HG02938 (cell line): Measurements from ENCODE around the gene CHL1.

Source experiments
- ATAC-seq: cut with Tn5 transposase; IDR thresholded peaks from one replicate; pipeline ENCODE4 v1.9.1; 2021; ENCODE audit warnings: mild to moderate bottlenecking, moderate library complexity; ENCODE audit not compliant: unreplicated experiment

Gene CHL1, protein sequence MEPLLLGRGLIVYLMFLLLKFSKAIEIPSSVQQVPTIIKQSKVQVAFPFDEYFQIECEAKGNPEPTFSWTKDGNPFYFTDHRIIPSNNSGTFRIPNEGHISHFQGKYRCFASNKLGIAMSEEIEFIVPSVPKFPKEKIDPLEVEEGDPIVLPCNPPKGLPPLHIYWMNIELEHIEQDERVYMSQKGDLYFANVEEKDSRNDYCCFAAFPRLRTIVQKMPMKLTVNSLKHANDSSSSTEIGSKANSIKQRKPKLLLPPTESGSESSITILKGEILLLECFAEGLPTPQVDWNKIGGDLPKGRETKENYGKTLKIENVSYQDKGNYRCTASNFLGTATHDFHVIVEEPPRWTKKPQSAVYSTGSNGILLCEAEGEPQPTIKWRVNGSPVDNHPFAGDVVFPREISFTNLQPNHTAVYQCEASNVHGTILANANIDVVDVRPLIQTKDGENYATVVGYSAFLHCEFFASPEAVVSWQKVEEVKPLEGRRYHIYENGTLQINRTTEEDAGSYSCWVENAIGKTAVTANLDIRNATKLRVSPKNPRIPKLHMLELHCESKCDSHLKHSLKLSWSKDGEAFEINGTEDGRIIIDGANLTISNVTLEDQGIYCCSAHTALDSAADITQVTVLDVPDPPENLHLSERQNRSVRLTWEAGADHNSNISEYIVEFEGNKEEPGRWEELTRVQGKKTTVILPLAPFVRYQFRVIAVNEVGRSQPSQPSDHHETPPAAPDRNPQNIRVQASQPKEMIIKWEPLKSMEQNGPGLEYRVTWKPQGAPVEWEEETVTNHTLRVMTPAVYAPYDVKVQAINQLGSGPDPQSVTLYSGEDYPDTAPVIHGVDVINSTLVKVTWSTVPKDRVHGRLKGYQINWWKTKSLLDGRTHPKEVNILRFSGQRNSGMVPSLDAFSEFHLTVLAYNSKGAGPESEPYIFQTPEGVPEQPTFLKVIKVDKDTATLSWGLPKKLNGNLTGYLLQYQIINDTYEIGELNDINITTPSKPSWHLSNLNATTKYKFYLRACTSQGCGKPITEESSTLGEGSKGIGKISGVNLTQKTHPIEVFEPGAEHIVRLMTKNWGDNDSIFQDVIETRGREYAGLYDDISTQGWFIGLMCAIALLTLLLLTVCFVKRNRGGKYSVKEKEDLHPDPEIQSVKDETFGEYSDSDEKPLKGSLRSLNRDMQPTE (N-terminal part only)

DNA sequence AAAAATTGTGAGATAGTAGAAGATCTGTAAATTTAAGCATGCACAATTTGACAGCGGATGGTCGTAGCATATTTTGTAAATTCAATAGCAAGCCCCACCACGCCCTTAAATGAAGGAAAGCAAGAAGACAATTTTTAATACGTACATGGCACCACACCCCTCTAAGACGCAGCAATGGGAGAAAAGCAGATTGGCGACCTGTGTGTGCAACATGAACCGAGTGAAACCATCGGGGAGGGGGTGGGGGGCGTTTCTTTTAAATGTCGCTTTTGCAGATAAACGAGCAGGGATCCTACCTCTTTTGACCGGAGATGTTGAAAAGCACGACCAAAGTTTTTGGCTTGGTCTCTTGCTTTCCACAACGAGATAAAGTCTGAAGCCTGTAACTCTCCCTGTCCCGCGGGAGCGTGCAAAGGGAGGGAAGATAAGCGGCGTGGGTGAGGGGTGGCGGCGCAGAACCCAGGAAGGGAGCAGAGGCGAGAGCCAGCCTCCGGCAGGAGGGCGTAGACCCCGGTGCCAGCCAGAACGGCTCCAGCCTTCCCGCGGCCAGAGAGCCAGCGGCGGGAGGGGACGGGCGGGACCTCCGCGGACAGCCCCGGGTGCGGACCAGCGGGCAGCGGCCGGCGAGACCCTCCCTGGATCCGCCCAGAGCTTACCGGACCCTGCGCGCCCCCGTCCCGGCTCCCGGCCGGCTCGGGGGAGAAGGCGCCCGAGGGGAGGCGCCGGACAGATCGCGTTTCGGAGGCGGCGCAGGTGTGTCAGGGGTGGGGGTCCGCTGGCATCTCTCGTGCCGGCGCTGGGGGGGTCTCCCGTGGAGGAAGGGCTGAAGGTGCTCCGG, at the start of gene CHL1:
CHL1 (plus strand) TSS at position 453 of the 838 bp plus-strand sequence. CDS start 123,014 bp downstream, outside the sequence.
- no peak for ATAC-seq

DNA sequence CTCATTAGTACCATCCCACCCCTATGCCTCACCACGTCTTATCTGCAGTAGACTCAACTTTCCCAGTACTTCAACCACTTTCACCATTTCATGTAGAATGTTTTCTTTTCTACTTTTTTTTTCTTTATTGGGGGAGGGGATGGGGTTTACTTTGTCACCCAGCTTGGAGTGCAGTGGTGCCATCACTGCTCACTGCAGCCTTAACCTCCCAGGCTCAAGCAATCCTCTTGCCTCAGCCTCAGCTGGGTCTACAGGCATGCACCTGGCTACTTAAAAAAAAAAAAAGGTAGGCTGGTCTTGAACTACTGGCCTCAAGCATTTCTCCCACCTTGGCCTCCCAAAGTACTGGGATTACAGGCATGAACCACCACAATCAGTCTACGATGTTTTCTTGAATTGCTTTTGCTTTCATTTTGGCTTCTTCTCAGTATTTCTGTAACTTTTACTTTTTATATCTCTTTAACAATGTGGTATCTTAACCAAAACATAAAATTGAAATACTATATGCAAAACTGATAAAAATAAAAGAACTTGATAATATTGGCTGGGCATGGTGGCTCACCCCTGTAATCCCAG, 44.9 kb upstream of the CHL1 start:
- ATAC-seq: no peak

DNA sequence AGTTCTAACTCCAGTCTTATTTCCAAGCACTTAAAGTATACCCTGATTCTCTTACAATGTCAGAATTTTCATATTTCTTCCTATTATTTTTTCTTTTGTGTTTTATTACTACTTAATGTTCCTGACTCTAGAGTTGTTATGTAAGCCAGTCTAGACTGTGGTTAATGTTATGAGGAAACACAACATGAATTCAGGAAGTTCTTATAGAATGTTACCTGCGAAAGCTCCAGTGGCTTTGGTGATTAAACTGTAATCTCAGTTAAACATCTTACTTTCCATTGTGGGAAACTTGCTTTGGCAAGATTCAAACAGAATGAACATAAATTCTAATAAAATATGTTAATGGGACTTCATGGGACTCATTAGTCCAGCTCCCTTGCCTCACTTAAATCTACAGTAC, 36.6 kb upstream of the CHL1 start:
- ATAC-seq: no peak

DNA sequence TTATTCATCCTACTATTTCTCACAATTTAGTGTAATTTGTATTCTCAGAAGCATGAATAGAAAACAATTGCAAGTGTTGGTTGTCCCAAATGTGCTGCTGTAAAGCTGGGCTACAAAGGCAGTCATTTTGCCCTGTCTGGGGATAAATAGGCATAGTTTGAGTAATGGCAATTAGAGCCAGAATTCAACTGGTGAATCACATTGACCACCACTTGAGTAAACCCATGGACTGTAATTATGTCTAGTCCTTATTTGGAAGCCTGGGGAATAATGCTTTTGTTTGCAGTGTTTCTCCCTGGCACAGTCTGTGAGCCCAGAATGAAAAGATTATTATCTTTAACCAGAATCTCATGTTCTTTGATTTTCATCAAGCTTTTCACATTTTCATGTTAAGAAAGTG, 30.5 kb upstream of the CHL1 start:
- ATAC-seq: no peak

DNA sequence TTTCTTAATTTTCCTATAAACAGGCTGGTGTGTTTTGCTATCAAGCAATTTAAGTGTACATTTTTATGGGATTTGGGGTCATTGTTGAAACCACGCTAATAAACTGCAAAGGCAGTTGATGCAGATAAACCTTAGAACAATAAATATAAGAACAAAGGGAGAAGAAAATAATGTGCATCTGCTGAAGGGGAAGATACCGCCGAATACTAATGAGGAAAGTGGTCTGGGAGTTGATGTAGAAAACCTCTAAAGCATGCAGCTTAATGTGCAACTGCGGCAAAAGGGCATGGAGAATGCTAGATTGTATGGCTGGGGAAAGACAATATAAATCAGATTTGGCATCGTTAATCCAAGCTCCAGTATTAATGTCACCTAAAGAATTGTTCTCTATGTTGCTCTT, 29.8 kb upstream of the CHL1 start:
- no peak for ATAC-seq

DNA sequence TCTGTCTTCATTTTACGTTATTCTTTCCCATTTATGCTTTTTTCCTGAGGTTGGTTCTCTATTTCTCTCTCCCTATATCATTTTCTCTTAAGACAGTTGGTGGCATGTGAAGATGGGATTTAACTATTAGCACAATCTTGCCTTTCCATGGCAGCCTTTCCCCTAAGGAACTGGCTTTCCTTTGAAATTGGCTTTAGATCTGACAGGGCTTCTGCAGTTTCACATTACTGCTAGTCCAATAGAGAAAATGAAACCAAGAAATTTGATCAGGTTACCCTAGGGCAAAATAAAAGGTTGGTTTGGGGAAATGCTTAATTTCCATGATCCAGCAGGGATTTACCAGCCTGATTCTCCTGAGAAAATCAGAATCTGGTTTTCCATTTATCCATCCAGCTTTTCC, 22.7 kb upstream of the CHL1 start:
- ATAC-seq: peak; percentile 88

DNA sequence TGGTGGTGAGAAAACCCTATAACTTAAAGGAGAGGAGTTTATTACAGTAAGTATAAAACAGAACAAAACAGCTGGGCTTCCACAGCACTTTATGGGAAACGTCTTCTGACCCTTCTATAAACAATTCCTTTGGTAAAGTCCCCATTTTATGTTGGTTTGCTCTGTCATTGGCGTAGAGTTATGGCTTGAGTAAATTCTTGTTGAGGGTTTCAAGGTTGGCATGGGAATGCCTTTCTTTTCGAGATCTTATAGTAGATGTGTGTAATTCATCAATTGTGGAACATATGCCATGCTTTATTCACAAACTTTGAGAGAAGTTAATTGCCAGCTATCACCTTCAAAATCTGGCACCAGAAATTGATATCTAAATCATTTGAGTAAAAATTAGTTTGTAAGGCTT, 11.6 kb upstream of the CHL1 start:
- ATAC-seq: no peak

DNA sequence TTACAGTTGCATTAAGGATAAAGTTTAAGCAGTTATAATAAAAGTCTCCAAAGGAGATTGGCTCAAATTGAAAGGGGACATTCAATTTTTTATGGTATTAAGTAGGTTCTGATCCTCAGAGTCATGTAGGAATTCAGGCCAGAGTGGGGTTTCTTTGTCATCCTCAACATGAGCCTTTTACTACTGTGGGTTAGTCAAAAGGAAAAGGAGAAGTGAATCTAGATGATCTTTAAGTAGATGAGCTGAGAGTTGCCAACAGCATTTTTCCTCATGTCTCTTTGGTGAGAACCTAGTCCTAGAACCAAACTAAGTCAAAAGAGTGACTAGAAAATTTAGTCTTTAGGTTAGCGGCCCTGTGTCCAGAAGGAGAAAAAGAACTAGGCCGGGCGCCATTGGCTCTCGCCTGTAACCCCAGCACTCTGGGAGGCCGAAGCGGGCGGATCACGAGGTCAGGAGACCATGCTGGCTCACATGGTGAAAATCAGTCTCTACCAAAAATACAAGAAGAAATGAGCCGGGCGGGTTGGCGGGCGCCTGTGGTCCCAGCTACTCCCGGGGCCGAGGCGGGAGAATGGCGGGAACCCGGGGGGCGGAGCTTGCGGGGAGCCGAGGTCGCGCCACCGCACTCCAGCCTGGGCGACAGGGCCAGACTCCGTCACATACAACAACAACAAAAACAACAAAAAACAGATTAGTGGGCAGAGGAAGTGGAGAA, 4.2 kb upstream of the CHL1 start:
- ATAC-seq: peak; percentile 86

DNA sequence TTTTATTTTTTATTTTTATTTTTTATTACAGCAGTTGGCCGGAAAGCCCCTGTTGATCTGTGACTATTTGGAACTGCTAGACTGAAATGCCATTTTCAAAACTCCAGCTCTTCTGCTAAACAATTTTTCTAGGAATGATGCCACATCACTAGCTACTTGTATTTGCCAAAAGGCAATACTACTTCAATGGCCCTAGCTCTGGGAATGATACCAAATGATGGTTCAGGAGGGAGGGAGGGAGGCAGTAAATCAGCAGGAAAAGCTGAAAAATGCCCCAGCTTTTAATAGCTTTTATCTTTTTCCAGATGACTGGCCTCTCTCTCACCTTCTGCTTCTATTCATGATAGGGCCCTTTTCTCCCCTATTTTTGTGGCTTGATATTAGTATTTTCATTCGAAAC, 2.6 kb upstream of the CHL1 start:
- ATAC-seq: no peak

DNA sequence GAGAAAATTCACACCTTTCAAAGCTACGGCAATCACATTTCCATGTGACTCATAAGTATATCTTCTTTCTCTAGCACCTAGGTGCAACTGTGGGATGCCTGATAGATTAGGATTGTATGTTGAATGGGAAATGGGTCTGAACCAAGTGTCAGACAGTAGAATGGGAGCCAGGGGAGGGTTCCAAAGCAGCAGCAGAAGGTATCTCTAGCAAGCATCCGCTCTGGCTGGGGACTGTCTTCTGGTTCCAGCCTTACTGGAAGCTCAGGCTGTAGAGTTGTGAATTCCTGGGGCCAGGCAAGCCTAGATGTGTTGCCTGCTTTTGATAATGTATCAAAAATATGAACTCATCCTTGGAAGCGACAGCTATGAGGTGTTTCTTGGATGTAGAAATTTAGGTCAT, 2.1 kb upstream of the CHL1 start:
- ATAC-seq: no peak

DNA sequence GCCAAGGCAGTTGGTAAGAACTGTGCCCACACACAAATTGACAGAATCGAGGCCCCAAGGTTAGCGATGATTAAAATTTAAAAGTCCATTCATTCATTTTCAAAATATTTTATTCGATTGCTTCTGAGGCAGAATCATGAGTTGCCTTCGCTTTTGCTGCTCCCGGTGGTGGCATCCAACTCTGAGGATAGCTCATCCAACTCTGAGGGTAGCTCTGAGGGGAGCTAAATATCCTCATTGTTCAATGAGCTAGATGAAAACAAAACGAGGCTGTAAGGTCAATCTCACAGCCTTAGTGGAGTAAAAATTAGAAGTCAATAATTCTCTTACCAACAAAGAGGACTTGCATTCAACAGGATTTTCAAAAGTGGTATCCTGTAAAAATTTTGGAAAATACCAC, 897 bp upstream of the CHL1 start:
- no peak for ATAC-seq

DNA sequence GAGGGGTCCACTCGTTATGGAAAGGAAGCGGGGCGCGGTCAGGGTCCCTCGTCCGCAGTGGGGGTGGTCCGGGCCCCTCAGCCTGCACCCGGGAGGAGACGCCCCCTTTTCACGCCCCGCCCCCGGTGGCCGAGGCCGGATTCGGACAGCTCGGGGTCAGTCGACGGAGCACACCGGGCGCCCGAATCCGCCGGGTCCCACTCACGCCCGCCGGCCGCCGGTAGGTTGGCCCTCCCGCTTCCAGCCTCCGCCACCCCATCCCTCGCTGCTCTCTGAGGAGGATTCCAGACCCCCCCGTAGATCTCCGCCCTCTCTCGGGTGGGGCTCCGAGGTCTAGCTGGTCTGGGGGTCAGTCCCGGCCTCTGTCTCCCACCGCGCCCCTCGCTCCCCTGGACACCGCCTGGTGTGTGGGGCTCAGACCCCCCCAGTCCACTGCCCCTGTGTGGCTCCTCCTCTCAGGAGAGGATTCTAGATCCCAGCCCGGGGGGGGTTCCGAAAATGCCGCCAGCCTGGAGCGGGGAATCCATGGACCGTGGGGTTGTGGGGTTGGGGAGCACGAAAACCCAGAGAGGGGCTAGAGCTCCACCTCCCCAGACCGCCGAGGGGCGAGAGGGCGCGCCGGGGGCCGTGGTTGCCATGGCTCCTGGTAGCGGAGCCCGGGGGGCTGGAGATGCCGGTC, 725 bp downstream of the CHL1 start:
- peak; percentile 32 for ATAC-seq

DNA sequence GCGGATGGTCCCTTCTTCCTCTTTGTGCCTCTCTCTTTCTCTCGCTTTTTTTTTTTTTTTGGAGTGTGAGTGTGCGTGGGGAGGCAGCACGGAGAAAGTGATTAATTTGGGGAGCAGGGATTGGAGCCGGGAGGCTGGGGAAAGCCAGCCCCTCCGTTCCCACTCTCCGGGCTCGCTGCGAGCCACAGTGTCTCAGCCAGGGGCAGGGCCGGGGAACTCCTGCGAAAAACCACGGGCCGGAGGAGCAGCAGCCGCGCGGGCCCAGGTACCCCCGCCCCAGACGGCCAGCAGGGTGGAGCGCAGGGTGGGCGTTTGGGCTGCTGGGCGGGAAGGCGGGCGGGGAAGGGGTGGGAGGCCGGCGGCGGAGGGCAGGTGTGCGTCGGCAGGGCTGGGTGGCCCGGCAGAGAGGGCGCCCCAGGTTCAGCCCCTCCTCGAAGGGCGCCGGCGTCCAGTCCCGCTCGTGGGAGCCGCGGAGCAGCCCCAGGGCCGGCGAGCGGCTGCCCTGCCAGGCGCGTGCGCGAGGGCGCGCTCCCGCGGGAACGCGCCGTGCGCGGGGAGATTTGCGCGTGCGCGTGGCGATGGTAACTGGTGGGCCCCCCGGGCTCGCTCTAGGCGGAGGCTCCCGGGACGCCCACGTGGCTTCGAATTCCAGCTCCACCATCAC, 1.4 kb downstream of the CHL1 start:
- peak; percentile 41 for ATAC-seq

DNA sequence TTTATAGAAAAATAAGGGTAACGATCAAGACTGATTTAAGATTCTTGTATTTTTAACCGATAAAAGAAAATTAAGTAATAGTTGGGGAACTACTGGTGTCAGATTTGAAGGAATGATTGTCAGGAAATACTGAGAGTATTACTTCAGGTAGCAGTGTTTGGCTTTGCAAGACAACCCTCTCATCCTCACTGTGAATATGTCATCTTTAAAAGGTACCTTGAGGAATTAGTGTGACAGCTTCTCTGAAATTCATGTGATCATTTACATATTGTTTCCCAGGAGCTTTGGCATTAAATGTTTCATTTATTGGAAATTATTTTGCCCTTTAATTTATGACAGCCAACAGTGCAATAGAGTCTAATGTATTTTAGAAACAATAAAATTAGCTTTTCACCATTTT, 3.3 kb downstream of the CHL1 start:
- ATAC-seq: no peak

DNA sequence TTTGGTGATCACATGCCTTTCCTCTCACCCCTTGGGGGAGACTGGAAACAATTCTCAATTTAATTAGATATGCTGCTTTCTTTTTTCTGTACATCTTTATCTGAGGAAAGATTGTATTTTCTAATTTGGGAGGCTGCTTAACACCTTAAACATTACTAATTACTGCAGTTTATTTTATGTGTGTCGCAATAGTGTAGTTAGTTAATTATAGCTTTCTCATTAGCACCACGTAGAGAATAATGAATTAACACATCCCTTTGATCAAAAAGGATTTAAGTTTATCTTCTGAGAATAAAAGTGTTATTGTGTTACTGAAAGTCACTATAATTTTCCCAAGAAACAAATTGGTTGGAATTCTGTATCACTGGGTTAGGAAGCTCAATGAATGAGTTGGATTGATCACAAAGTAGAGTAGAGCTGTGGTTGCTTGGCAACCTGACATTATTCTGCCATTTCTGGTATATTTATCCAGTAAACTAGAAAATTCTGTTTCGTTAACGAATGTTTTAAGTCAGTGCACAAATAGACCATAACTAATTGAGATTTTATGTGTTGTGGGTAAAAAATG, 4.3 kb downstream of the CHL1 start:
- no peak for ATAC-seq

DNA sequence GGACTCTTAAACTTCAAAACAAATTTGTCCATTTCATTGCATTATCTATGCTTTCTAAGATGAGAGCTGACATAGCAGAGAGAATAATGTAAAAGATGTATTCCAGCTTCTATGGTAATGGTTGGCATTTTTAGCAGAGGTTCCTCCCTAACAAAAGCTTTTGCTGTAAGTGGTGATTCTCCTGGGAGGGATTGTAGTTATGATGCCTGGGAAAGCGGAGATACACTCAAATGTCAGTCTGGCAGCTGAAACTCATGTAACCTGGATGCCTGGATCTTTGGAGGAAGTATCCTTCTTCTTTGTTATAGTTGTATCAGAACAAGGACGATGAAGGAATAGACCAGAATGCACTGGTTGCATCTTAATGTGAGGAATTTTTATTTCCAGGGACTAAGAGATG, 7.5 kb downstream of the CHL1 start:
- ATAC-seq: no peak

DNA sequence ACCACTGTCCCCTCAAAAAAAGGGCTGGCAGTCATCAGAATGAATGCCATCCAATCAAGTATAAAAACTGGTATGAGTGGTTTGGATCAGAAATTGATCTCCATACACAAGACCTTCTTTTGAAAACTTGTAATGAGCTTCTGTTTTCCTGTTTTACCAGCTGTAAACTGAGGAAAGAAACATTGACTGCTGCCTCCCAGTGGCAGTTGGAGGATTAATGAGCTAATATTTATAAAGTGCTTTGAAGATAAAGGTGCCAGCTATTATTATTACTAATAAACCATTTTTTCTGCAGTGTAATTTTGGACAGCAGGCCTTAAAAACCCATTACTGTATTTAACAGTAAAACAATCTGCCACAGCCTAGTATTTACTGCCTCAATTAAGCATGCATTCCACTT, 11.4 kb downstream of the CHL1 start:
- no peak for ATAC-seq

DNA sequence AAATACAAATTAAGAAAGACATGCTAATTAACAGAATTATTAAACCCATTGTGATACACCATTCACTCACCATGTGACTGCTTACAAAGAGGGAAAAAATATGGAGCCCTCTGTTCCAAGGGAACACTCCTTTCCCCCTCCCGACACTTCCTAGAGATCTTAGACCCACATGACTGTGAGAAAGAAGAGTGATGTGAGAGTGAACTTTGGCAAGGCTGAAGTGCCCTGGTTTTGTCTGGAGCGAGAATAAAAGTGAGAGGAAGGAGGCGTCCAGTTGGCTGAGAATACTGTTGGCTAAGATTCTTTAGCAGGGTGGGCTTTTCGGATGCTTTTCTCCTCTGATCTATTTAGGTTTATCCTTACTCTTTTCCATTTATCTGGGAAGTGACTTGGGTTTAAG, 14.1 kb downstream of the CHL1 start:
- ATAC-seq: no peak
